Fibroblast of the aortic adventitia (primary cell): ENCODE measurements around the gene NEK5. TPM values are rescaled to one million over a fixed set of nuclear protein-coding genes. Genes with fewer than 3 reads are reported as not detected.

Source experiments
- DNase-seq: peaks from one replicate; pipeline ENCODE4 v3.0.0-alpha.2; 2010; ENCODE audit warnings: low read depth
- H3K4me3 ChIP-seq: 2 replicates; pipeline ENCODE4 v1.5.1; 2011; ENCODE audit warnings: low read depth, mild to moderate bottlenecking, control low read depth, low read length, moderate library complexity
- total RNA-seq: library from RNA; depleted of rRNA; stranded (reverse); fragments of >200 nt; gene quantifications from 2 replicates; pipeline ENCODE4 v1.2.3, GENCODE V29; 2012; ENCODE audit warnings: low replicate concordance
- TF ChIP-seq, protein P1 (sequence below): IDR thresholded peaks from 2 replicates; pipeline ENCODE4 v1.5.1; 2011; ENCODE audit warnings: mild to moderate bottlenecking, low read length, control low read depth, inconsistent platforms; ENCODE audit not compliant: insufficient read depth

The NEK5 gene
- total RNA-seq, 1 donor, result 0.45 TPM

DNA sequence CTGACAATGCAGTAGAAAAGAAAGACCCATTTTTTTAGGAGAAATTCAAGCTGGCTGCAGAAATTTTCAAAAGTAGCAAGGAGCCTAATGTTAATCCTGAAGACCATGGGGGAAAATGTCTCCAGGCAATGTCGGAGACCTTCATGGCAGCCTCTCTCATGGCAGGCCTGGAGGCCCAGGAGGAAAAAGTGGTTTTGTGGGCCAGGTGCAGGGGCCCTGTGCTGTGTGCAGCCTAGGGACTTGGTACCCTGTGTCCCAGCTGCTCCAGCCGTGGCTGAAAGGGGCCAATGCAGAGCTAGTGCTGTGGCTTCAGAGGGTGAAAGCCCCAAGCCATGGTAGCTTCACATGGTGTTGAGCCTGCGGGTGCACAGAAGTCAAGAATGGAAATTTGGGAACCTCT, 112.6 kb downstream of the NEK5 start:
- no peak overlapping the region for H3K4me3 ChIP-seq
- TF ChIP-seq, protein P1, sequence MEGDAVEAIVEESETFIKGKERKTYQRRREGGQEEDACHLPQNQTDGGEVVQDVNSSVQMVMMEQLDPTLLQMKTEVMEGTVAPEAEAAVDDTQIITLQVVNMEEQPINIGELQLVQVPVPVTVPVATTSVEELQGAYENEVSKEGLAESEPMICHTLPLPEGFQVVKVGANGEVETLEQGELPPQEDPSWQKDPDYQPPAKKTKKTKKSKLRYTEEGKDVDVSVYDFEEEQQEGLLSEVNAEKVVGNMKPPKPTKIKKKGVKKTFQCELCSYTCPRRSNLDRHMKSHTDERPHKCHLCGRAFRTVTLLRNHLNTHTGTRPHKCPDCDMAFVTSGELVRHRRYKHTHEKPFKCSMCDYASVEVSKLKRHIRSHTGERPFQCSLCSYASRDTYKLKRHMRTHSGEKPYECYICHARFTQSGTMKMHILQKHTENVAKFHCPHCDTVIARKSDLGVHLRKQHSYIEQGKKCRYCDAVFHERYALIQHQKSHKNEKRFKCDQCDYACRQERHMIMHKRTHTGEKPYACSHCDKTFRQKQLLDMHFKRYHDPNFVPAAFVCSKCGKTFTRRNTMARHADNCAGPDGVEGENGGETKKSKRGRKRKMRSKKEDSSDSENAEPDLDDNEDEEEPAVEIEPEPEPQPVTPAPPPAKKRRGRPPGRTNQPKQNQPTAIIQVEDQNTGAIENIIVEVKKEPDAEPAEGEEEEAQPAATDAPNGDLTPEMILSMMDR, result no peak
- no peak for DNase-seq

DNA sequence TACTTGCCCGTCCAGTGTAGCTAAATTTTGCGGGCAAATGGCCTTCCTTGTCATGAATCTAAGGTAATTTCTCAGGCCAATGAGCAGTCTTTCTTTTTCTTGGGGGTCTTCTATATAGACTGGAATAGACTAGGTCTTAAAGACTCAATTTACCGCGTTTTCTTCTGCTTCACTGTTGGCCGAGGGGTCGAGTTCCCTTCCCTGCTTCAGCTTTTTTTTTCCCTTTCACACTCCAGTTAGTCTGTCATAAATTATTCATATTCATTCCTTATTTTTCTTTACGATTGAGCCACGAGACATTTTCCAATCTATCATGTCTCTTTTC, 116.4 kb downstream of the NEK5 start:
- H3K4me3 ChIP-seq, result peak overlapping the region; percentile 97
- TF ChIP-seq, protein P1, result no peak
- DNase-seq, result no peak

DNA sequence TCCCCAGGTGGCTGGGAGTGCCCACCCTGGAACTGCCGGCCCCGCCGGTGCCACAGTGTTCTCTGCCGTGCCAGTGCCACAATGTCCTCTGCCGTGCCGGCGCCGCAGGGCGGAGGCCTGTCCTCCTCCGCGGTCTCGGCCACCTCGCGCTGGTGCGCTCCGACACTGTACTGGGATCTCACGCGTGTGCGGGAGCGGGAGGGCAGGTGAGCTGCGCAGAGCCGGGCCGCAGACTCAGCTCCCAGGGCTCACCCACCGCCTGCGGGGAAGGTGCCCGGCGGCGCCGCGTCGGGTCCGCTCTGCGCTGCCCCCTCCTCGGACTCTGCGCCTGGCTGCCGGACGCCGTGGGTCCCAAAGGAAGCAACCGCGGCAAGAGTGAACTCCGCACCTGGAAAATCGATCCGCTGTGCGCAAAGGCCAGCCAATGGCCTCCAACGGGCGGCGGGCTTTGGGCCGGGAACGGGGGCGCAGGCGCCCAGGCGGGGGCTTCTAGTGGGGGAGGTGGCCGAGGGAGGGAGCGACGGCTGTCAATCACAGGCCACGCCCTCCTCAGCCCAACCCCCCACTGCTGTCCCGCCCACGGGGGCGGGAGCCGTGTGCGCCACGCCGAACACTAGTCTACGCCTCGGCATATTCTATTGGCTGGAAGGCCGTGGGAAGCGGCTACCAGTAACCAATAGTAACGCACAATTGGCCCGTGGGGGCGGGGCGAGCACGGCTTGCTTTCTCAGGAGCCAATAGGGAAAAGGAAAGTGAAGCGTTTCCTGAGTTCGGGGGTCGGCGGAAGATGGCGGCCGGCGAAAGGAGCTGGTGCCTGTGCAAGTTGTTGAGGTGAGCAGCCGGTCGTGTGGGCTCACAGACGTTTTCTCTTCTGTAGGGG, 117.0 kb downstream of the NEK5 start, which contains the start of gene ALG11:
Gene ALG11 (plus strand): TSS at position 767 of the 880 bp plus-strand sequence. CDS start 21 bp downstream, at position 788.
- H3K4me3 ChIP-seq, result peak within 1 kb of the TSS; percentile 97
- TF ChIP-seq, protein P1, result no peak
- peak; percentile 96 for DNase-seq

DNA sequence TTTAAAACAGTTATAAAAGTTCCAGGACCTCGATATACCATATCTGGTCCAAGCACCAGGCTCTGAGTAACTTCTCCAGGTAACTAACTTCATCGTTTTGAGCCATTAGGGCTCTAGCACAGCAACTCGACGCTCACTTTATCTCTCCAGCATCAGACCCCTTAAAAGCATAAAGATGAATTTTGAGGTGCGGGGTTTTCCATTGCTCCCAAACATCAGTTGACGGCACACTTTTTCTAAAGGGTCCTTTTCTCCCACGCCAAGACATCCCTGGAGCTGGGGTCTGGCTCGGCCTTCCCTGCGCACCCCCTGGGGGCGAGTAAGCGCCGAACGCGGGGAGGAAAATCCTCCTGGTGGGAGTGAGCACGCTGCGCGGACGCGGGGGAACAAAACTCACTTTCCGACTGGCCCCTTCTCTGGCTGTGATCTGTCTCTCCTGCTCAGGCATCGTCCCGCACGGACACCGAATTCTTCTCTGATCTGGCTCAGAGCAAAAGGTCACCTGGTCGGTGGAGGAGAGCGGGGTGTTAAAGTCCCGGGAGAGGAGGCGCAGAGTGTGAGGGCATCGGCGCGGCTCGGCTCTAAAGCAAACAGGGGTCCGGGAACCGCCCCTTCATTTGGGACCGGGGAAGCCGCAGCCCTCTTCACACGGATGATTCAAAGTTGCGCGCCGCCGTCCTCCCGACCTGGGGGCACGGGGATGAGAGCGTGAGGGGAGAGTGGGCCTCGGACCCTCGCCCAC, 117.8 kb downstream of the NEK5 start, which contains the start of gene ATP7B:
Gene ATP7B (minus strand): TSS at position 561 of the 742 bp plus-strand sequence. CDS start 113 bp downstream, at position 448.
- TF ChIP-seq, protein P1, result peak; percentile 21
- DNase-seq, result no peak
- peak within 1 kb of the TSS; percentile 97 for H3K4me3 ChIP-seq

DNA sequence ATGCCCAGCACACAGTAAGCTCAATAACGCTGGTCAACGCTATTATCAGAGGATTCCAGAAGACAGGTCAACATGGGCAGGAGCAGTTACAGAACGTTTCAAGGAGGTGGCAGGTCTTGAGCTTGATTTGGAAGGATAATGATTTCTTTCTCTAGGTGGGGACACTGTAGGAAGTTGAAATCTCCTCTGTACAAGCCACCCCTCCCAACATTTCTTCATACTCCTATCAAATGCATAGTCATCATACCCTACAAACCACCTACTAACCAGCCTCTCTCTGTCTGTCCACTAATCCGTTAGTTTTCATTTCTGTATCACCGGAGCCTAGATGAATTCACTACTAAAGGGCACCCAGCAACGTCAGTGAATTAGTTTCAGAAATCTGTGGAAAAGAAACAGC, 118.9 kb downstream of the NEK5 start:
- TF ChIP-seq, protein P1, result no peak
- H3K4me3 ChIP-seq, result no peak overlapping the region
- DNase-seq, result no peak

DNA sequence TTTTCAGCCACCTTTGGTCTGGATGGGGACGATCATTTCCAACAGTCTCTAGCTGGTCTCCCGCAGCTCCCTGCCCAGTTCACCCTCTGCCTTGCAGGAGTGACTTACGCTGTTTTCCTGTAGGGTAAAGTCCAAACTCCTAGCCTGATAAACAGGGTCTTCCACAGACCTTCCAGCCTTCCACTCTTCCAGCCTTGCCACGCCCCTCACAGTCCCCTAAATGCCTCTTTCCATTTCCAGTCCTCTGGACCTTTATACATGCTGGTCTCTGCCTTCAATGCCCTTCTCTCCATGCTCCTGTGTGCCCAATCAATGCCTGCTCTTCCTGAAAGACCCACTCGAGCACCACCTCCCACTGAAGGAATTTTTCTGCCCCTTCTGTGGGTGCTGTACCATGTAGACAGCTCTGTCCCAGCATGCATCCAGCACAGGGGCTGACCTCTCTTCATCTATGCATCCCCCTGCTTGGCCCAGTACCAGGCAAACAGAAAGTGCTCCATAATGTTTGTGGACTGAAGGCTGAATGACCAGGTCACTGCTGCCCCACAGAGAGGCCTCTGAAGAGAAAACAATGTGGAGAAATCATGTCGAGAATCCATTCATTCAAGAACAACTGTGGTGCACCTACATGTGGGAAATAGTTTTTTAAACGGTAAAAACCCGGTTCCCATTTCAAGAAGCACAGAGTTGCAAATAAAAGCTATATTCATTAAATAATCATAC, 122.2 kb downstream of the NEK5 start:
- H3K4me3 ChIP-seq, result no peak overlapping the region
- TF ChIP-seq, protein P1, result no peak
- DNase-seq, result no peak
